ENCODE results near the gene PCNX4.

- TF ChIP-seq CTCF (IDR thresholded peaks at IDR 0.05) (no peak), POLR2A (IDR thresholded peaks at IDR 0.05) (no peak)
Observed at GRCh38 chr14:60125918-60126317, 34.2 kb downstream of the PCNX4 start.

Data from thyroid gland (tissue), 4 donors.